BLaER1 treated with 17β-estradiol and CSF1 and Interleukin-3, amounts not matched to agents 10 nM and 100 nM (cell line): ENCODE results near the gene DGKD.

Source experiments
- H3K27ac ChIP-seq, 11 experiments: shearing (Covaris generic); formaldehyde crosslinking; 2 replicates each; pipeline ENCODE4 v1.8.1; 2022
- H3K27me3 ChIP-seq, 11 experiments: shearing (Covaris generic); formaldehyde crosslinking; 2 replicates each; pipeline ENCODE4 v1.8.1; 2022
- H3K36me3 ChIP-seq, 11 experiments: shearing (Covaris generic); formaldehyde crosslinking; 2 replicates each; pipeline ENCODE4 v1.8.1; 2022
- H3K4me1 ChIP-seq, 10 experiments: shearing (Covaris generic); formaldehyde crosslinking; 2 replicates each; pipeline ENCODE4 v1.8.1; 2022
- H3K4me2 ChIP-seq, 11 experiments: shearing (Covaris generic); formaldehyde crosslinking; 2 replicates each; pipeline ENCODE4 v1.8.1; 2022
- H3K4me3 ChIP-seq, 10 experiments: shearing (Covaris generic); formaldehyde crosslinking; 2 replicates each; pipeline ENCODE4 v1.8.1; 2022
- H3K9ac ChIP-seq, 11 experiments: shearing (Covaris generic); formaldehyde crosslinking; 2 replicates each; pipeline ENCODE4 v1.8.1; 2022
- H3K9me3 ChIP-seq, 11 experiments: shearing (Covaris generic); formaldehyde crosslinking; replicated peaks in 1 of 11; 2 replicates each; pipeline ENCODE4 v1.8.1; 2022
- H4K20me1 ChIP-seq, 11 experiments: shearing (Covaris generic); formaldehyde crosslinking; 2 replicates each; pipeline ENCODE4 v1.8.1; 2022
- Cebpa-rat ChIP-seq, 11 experiments: shearing (Covaris generic); IDR thresholded peaks; 2 replicates each; pipeline ENCODE4 v1.8.1; 2022

Gene DGKD

DNA sequence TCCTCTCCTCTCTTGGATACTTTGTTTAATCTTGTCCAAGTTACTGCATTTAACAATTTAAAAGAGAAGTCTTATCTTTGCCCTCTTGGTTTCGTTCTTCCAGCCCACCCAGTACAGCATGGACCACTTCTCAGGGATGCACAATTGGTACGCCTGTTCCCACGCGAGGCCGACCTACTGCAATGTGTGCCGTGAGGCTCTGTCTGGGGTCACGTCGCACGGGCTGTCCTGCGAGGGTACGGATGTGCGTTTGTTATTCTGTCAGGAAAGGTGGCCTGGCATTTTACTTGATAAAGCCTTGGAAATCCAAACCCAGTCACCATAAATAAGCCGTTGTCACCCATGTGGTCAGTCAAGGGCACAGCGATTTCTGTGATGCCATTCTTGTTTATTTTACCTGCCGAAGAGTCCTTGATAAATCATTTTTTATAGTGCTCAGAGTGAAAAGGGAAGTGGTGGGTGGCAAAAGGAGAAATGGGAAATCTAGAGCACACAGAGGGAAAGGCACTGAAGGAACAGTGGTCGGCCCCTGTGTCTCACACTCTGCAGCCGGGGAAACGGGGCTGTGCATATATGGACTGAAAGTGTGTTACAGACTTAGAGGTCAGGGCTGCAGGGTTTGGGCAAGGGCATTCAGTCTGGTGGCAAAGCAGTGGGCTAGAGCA, 80.5 kb downstream of the DGKD start:
- Histone ChIP-seq H3K36me3 (peaks cover 45 to 100% (median 97%) of the 10 kb centered on the region in 11 experiments), H3K4me3 (no peak overlapping the region), H4K20me1 (peaks cover 38 to 100% (median 100%) of the 10 kb centered on the region in 11 experiments; a peak in 21 of 22 replicates), H3K4me2 (peak overlapping the region in 5 of 11 experiments; percentile 26 to 57 (median 42); a peak in 10 of 22 replicates), H3K4me1 (peaks cover 1 to 34% (median 13%) of the 10 kb centered on the region in 10 experiments; a peak in 18 of 20 replicates), H3K9ac (0 out of 22 replicates have a peak overlapping the region, but pooled peaks of 1 of the 11 experiments have one; percentile 4), H3K27me3 (no peaks in the 10 kb centered on the region), H3K27ac (no peak overlapping the region), H3K9me3 (no peaks in the 10 kb centered on the region)
- TF ChIP-seq Cebpa-rat (IDR thresholded peaks at IDR 0.05), result no peak

DNA sequence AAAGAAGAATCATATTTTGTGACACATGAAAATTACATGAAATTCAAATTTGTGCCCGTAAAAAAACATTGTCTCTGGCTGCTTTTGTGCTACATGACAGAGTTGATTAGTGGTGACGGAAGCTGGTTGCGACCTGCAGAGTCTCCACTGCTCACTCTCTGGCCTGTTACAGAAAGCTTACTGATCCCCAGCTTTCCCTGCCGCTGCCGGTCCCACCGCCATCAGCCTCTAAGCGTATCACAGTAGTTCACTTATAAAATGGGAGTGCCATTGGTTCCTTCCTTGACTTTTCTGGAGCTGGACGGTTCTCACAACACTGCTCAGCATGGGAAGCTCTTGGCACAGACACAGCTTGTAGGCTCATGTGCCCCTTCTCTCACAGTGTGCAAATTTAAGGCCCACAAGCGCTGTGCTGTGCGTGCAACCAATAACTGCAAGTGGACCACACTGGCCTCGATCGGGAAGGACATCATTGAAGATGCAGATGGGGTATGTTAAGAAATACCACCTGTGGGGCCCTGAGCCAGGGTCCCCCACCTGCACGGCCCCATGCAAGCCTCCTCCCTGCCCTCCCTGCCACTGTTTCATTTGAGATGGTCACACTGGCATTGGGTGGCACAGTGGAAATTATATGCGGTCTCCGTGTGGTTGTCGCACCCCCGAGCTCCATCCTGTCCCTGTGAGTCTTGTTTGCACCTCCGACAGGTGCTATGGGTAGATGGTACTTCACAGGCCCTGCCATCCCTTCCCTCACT, 81.3 kb downstream of the DGKD start:
- no peaks in the 10 kb centered on the region for H3K27me3 ChIP-seq
- H3K27ac ChIP-seq, result no peak overlapping the region
- peaks cover 54 to 100% (median 97%) of the 10 kb centered on the region in 11 experiments for H3K36me3 ChIP-seq
- no peaks in the 10 kb centered on the region for H3K9me3 ChIP-seq
- H3K4me3 ChIP-seq, result no peak overlapping the region
- H3K4me1 ChIP-seq, result peaks cover 0 to 27% (median 11%) of the 10 kb centered on the region in 10 experiments; a peak in 13 of 20 replicates
- TF ChIP-seq Cebpa-rat (IDR thresholded peaks at IDR 0.05), result no peak
- H3K4me2 ChIP-seq, result peak overlapping the region in 5 of 11 experiments; percentile 26 to 57 (median 42); a peak in 8 of 22 replicates
- peaks cover 30 to 100% (median 100%) of the 10 kb centered on the region in 11 experiments; a peak in 21 of 22 replicates for H4K20me1 ChIP-seq
- 0 out of 22 replicates have a peak overlapping the region, but pooled peaks of 1 of the 11 experiments have one; percentile 4 for H3K9ac ChIP-seq

DNA sequence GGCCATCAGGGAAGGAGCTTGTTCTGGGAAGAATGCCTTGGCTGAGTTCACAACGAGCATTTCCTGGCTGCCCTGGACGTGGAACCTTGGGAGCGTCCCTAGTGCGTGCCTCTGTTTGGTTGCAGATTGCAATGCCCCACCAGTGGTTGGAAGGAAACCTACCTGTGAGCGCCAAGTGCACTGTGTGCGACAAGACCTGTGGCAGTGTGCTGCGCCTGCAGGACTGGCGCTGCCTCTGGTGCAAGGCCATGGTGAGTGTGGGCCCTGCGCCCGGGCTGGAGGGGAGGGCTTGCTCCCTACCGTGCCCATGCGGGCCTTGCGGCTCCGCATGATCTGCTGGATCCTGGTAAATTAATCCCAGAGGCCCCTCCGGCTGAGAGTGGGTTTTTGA, 81.9 kb downstream of the DGKD start:
- Histone ChIP-seq H3K4me1 (peaks cover 0 to 25% (median 11%) of the 10 kb centered on the region in 10 experiments; a peak in 13 of 20 replicates), H4K20me1 (peaks cover 30 to 100% (median 100%) of the 10 kb centered on the region in 11 experiments; a peak in 21 of 22 replicates), H3K4me3 (no peak overlapping the region), H3K4me2 (no peak overlapping the region), H3K9me3 (no peaks in the 10 kb centered on the region), H3K36me3 (peaks cover 59 to 100% (median 97%) of the 10 kb centered on the region in 11 experiments), H3K27ac (no peak overlapping the region), H3K27me3 (no peaks in the 10 kb centered on the region), H3K9ac (no peak overlapping the region)
- no peak for TF ChIP-seq Cebpa-rat (IDR thresholded peaks at IDR 0.05)

DNA sequence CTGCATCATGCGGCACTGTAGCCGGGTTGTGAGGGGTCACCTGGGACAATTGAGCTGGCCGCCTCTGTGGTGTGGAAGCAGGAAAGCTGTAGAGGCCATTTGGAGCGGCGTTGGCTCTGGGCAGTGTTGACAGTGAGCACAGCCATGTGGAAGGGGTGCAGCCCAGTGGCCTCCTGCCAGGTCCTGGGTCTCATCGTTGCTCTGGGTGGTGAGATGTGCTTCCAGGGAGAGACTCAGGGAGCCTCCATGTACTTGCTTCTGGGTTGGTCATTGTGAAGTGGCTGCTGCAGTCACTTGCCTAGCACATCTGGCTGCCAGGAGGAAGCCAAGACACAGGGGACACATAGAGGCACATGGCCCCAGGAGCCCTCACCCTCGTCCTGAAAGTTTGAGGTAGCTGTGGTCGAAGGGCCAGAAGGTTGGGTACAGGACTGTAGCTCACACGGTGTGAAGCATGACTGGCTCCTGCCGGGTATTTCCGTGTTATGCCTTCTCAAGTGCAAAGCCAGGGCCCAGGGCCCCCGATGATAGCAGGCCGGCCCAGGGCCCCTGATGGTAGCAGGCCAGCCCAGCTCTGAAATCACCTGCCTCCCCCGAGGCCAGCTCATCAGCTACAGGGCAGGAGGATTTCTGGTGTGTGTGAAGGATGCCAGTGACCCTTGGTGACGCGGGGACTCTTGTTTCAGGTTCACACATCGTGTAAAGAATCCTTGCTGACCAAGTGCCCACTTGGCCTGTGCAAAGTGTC, 82.6 kb downstream of the DGKD start:
- Histone ChIP-seq H3K4me3 (no peak overlapping the region), H3K9ac (no peak overlapping the region), H3K27me3 (no peaks in the 10 kb centered on the region), H4K20me1 (peaks cover 34 to 100% (median 100%) of the 10 kb centered on the region in 11 experiments; a peak in 21 of 22 replicates), H3K36me3 (peaks cover 65 to 100% (median 97%) of the 10 kb centered on the region in 11 experiments), H3K4me2 (no peak overlapping the region), H3K9me3 (no peaks in the 10 kb centered on the region), H3K27ac (0 out of 22 replicates have a peak overlapping the region, but pooled peaks of 2 of the 11 experiments have one; percentile 18 to 28), H3K4me1 (peaks cover 0 to 25% (median 11%) of the 10 kb centered on the region in 10 experiments; a peak in 13 of 20 replicates)
- no peak for TF ChIP-seq Cebpa-rat (IDR thresholded peaks at IDR 0.05)

DNA sequence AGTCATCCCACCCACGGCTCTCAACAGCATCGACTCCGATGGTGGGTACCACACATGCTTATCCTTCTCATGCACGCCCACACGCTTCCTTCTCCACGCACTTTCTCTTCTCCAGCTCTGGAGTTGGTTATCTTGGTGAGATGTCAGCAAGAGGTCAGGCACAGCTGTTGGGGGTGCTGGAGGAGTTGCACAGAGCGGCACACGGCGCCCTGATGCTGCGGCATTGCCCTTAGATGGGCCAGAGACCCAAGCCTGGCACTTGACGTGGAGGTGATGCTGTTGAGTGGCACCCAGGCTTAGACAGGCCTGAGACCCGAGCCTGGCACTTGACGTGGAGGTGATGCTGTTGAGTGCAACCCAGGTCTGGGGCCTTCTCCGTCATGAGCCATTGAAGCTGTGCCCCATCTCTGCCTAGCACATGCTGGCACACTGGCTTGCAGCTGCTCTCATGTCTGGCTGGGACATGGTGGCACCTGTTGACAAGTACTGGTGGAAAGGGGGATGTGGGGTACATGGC, 83.2 kb downstream of the DGKD start:
- Histone ChIP-seq H4K20me1 (peaks cover 34 to 100% (median 100%) of the 10 kb centered on the region in 11 experiments; a peak in 21 of 22 replicates), H3K4me1 (peaks cover 0 to 25% (median 11%) of the 10 kb centered on the region in 10 experiments; a peak in 13 of 20 replicates), H3K36me3 (peaks cover 72 to 100% (median 98%) of the 10 kb centered on the region in 11 experiments), H3K9me3 (no peaks in the 10 kb centered on the region), H3K27ac (no peak overlapping the region), H3K4me3 (no peak overlapping the region), H3K9ac (no peak overlapping the region), H3K27me3 (no peaks in the 10 kb centered on the region), H3K4me2 (no peak overlapping the region)
- no peak for TF ChIP-seq Cebpa-rat (IDR thresholded peaks at IDR 0.05)

DNA sequence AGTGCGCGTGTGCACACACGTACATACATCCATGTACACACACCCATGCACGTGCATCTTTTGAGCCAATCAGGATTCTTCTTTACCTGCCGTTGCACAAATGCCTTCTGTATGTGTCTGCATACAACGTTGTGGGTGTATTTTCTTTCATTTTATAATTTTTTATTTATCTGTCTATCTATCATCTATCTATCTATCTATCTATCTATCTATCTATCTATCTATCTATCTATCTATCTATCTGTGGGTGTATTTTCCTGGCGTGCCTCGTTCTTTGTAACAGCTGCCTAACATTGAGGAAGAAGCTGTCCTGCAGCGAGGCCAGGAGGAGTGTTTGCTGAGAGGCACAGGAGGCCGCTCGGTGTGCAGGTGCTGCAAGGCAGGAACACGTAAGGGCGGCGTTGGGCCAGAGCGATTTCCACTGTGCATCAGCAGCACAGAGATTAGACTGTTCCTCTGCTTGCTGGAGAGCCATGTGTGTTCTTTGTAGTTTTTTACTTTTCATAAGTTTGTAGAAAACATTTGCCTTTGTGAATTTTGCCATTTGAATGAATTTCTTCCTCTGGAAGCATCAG, 84.4 kb downstream of the DGKD start:
- H3K27me3 ChIP-seq, result no peaks in the 10 kb centered on the region
- H3K9me3 ChIP-seq, result no peaks in the 10 kb centered on the region
- no peak overlapping the region for H3K4me2 ChIP-seq
- H3K4me3 ChIP-seq, result no peak overlapping the region
- TF ChIP-seq Cebpa-rat (IDR thresholded peaks at IDR 0.05), result no peak
- H4K20me1 ChIP-seq, result peaks cover 33 to 100% (median 100%) of the 10 kb centered on the region in 11 experiments; a peak in 21 of 22 replicates
- peaks cover 0 to 25% (median 11%) of the 10 kb centered on the region in 10 experiments; a peak in 13 of 20 replicates for H3K4me1 ChIP-seq
- H3K36me3 ChIP-seq, result peaks cover 81 to 100% (median 99%) of the 10 kb centered on the region in 11 experiments
- H3K9ac ChIP-seq, result no peak overlapping the region
- H3K27ac ChIP-seq, result no peak overlapping the region

DNA sequence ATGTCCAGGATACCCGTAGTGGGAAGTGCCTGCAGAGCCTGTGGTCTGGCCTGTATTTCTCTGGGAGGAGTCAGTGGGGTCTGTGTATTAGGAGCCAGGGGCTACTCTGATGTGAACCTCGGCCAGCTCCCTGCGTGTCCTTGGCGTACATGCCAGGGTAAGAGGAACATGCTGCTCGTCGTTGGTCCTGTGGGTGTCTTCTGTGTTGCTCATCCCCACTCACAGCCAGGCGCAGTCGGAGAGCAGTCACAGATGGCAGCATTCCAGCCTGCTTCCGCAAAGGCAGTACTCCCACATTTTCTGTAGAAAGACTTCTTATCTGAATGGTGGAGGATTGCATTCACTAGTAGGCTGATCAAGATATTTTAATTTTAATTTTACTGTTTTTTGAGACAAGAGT, 84.9 kb downstream of the DGKD start:
- Histone ChIP-seq H3K36me3 (peaks cover 86 to 100% (median 100%) of the 10 kb centered on the region in 11 experiments), H3K4me3 (no peak overlapping the region), H3K4me2 (no peak overlapping the region), H3K9me3 (no peaks in the 10 kb centered on the region), H3K4me1 (peaks cover 0 to 25% (median 11%) of the 10 kb centered on the region in 10 experiments; a peak in 13 of 20 replicates), H3K9ac (no peak overlapping the region), H3K27ac (no peak overlapping the region), H4K20me1 (peaks cover 29 to 100% (median 100%) of the 10 kb centered on the region in 11 experiments; a peak in 21 of 22 replicates), H3K27me3 (no peaks in the 10 kb centered on the region)
- no peak for TF ChIP-seq Cebpa-rat (IDR thresholded peaks at IDR 0.05)

DNA sequence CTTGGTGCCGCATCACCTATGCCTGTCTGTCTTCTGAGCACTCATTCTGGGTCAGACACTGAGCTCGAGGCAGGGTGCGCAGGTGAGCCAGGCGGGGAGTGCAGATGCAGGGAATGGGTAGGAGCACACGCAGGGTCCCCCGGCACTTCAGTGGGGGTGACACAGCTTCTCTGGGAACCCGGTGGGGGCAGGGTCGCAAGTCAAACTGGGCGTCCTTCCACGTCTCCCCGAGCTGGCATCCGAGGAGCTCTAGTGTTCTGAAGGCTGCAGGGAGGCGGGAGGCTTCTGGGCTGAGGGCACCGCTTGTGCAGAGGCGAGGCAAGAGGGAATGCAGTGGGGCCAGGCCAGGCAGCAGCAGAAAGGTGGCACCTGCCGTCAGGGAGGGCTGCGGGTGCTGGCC, 86.0 kb downstream of the DGKD start:
- H3K9ac ChIP-seq, result no peak overlapping the region; a peak in 1 of 22 replicates
- no peaks in the 10 kb centered on the region for H3K27me3 ChIP-seq
- TF ChIP-seq Cebpa-rat (IDR thresholded peaks at IDR 0.05), result no peak
- H4K20me1 ChIP-seq, result peaks cover 20 to 100% (median 100%) of the 10 kb centered on the region in 11 experiments; a peak in 21 of 22 replicates
- H3K27ac ChIP-seq, result no peak overlapping the region
- H3K4me2 ChIP-seq, result no peak overlapping the region
- peaks cover 0 to 14% (median 3%) of the 10 kb centered on the region in 10 experiments; a peak in 11 of 20 replicates for H3K4me1 ChIP-seq
- no peaks in the 10 kb centered on the region for H3K9me3 ChIP-seq
- no peak overlapping the region for H3K4me3 ChIP-seq
- peaks cover 97 to 100% (median 100%) of the 10 kb centered on the region in 11 experiments for H3K36me3 ChIP-seq
